COLO668 (cell line): ENCODE results near the gene IRF1.
"Not testable (repeated sequence)": the region's sequence is repeated elsewhere in the genome, so short reads cannot be mapped to it uniquely, and the experiment has no call there.

ENCODE experiments used
- DNase-seq: peaks from one replicate; lab custom pipeline; 2025; ENCODE audit not compliant: unreplicated experiment; lab: John Stamatoyannopoulos, UW

The IRF1 gene, protein sequence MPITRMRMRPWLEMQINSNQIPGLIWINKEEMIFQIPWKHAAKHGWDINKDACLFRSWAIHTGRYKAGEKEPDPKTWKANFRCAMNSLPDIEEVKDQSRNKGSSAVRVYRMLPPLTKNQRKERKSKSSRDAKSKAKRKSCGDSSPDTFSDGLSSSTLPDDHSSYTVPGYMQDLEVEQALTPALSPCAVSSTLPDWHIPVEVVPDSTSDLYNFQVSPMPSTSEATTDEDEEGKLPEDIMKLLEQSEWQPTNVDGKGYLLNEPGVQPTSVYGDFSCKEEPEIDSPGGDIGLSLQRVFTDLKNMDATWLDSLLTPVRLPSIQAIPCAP

DNA sequence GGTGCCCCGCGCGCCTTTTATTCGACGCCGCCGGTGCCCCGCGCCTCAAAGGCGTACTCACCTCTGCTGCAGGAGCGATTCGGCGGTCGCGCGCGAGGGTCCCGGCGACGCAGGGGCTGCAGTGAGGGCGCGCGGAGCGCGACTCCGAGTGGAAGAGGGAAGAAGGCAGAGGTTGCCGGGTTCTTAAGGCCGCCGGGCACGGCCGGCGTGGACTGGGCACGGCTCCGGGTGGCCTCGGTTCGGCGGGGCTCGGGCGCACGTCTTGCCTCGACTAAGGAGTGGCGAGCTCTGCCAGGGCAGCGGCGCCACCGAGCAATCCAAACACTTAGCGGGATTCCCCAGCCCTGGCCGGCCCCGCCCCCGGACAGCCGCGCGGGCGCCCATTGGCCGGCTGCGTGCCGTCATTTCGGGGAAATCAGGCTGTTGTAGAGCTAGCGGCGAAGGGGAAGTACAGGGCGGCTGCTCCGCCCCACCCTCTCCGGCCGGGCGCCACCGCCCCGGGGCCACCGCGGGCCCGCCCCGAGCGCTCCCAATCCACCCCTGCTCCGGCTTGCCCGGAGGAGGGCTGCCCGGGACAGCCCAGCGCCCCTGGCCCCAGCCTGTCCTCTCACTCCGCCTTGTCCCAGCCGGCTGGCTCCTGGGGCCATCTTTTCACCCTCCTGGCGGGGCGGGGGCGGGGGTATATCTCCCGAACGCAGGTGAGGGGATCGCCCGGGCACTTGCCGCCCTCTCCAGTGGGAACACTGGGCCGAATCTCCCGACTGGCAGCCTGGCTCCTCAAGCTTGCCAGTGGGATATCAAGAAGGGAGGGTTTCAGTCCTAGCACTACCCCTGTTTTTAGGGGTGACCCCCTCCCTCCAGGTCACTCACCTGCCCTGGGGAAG is at the start of gene IRF1:
IRF1 (minus strand) TSS at position 290 of the 884 bp plus-strand sequence. CDS start 1,295 bp downstream, outside the sequence.
- peak; percentile 92 for DNase-seq

DNA sequence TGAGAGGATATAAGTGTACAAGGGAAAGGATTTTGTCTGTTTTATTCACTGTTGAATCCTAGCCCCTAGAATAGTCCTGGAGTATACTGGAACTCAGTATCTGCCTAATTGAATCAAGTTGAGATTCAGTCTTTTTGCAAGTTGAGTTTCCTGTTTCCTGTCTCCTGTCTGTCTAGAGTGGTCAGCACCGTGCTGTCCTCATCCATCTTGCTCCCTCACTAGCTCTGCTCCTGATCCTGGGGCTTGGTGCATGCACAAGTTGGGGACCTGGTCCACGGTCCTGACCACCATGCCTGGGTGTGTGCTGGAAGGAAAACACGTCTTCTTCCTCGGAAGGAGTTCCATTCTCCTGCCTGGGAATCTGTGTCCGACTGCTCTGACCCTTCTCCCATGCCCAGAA is 49.6 kb upstream of the IRF1 start:
- DNase-seq, result no peak

DNA sequence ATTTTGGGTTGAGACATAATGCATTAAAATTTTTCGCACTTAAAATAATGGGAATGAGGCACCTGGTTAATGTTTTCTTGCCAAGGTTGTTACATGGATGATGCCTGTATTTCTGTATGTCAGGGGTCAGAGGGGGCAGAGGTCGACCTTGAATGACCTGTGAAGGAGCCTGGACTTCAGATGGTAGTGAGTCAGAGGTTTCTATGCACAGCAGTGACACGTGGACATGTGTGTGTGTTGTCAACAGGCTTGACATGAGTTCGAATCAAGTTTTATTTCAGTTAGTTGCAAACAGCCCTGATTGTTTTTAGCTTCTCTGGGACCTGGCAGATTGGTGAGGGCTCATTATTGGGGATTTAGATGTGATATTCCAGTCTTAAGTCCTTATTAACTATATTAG is 49.1 kb upstream of the IRF1 start:
- DNase-seq, result no peak

DNA sequence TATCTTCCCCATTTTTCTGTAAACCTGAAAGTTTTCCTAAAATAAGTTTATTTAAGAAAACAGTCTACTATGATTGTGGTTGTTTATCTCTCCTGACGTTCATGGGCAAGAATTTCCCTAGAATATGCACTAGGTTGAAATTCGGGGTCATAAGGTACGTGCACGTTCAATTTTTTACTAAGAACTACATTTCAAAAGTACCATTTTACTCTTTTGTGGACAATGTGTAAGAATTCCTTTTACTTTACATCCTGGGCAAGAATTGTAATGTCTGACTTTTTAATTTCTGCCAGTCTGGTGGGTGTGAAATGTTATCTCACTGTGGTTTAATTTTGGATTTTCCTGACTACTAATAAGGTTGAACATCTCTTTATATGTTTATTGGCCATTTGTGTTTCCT is 40.4 kb upstream of the IRF1 start:
- no peak for DNase-seq

DNA sequence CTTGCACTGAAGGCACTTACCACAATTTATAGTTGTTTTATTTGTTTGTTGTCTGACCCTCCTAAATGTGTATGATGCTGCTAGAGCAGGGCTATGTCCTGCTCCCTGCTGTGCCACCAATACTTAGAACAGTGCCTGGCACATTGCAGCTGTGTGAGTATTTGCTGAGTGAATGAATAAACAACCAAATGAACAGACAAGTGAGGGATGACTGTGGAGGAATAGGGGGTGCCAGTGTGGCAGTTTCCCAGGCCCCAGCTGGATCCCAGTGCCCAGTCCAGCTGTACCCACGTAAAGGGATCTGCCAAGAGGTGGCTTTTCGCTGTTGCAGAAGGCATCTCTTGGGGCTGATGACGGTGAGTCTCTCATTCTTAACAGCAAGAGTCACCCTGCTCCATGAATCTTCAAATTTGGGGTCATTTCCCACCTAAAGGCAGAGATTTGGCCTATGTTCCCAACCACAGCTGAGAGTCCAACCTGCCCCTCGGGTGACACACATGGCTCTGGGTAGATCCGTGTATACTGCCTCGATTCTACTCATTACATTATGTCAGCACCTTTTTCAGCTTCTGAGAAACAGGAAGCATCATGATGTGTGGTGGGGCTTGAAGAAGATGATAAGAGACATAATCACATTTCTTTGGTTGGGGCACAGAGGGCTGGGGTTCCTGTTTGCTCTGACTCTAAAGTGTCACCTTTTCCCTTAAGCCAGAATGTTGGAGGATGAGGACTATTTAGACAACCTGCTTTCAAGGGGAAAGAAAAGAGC is 38.5 kb upstream of the IRF1 start:
- DNase-seq, result no peak

DNA sequence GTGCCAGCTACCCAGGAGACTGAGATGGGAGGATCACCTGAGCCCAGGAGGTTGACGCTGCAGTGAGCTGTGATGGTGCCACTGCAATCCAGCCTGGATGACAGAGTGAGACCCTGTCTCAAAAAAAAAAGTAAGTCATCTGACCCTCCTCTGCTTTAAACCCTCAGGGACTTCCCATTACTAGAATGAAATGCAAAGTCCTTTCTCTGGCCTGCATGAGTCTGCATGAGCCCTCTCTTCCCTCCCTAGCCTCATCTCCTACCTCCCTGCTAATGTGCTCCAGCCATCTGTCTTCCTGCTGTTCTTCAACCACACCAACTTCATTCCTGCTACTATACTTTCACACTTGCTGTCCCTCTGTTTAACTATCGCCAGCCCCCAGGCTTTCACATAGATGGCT is 37.4 kb upstream of the IRF1 start:
- DNase-seq, result no peak

DNA sequence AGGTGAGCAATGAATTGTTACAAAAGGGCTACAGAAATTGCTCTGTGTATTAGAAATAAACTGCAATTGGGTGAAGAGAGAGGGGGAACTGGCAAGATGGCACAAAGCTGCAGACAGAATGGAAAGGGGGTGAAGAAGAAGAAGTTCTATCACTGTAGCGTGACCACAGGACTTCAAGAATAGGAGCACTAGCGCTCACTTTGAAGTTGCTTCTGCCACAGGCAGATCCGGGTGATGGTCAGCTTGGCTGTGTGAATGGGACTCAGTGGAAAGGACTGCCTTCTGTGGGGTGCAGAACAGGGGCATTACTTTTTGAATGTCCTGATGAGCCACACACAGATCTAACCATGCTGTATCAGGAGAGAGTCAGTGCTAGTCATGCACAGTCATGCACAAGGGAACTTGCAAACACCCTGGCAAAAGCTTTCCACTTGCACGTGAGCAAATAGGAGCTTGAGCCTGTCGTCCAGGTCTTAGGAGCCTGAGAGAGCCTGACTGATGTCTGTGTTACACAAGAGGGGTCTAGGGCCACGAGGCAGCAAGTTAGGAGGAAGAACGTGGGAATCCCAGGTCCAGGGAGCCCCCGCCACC is 36.5 kb upstream of the IRF1 start:
- no peak for DNase-seq

DNA sequence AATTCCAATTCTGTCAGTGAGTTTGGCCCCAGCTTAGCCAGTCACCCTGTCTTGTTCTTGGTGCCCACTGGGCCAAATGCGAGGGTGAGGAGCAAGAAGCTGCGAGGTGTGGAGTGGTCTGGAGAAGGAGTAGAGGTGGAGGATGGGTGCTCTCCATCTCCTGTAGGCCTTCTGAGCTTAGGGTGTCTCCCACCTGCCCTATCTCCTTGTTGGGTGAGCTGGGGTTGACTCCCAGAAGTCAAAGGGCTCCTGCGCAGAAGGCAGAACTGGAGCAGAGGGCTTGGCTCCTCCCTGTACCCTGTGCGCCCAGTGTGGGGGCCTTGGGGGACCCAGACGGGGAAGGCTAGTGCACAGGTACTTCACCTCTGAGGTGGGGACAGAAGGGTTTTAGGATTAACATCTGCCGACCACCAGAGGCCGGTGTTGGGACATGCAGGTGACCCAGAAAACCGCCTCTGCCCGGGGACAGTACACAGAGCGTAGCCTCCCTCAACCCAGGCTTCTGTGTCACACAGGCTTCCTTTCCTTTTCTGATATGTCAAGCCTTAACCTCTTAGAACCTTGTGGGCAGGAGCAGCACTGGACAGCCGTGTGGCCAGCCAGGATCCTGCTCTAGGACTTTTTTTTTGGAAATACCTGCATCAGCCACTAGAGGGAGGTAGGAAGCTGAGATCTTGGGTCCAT is 35.9 kb upstream of the IRF1 start:
- peak; percentile 36 for DNase-seq

DNA sequence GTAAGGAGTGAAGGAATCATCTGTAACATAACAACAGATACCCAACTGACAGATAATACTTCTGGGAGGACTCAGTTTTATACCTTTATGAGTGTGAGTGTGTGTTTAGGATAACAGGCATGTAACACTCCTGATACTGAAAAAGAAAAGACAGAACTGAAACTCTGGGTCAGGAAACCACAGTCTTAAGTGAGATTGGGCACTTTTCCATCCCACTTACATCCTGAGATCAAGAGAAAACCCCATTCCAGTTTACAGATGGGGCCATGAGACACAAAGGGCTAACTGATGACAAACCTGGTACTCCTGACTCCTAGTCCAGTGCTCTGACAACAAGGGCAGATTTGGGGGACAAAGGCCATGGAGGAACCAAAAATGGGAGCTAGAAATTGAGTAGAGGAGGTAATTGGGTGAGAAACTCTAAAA is 34.7 kb upstream of the IRF1 start:
- DNase-seq, result no peak

DNA sequence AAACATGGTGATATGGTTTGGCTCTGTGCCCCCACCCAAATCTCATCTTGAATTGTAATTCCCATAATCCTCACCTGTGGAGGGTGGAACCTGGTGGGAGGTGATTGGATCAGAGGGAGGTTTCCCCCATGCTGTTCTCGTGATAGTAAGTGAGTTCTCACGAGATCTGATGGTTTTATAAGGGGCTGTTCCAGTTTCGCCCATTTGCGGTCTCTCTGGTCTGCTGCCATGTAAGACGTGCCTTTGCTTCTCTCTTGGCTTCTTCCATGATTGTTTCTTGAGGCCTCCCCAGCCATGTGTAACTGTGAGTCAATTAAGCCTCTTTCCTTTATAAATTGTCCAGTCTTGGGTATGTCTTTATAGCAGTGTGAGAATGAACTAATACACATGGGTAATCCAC is 34.3 kb upstream of the IRF1 start:
- not testable (repeated sequence) for DNase-seq

DNA sequence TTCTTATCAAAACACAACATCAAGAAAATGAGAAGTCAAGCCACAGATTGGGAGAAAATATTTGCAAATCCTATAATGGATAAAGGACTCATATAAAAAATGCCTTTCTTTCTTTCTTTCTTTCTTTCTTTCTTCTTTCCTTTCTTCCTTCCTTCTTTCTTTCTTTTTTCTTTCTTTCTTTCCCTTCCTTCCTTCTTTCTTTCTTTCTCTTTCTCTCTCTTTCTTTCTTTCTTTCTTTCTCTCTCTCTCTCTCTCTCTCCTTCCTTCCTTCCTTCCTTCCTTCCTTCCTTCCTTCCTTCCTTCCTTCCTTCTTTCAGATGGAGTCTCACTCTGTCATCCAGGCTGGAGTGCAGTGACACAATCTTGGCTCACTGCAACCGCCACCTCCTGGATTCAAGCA is 31.5 kb upstream of the IRF1 start:
- DNase-seq, result not testable (repeated sequence)

DNA sequence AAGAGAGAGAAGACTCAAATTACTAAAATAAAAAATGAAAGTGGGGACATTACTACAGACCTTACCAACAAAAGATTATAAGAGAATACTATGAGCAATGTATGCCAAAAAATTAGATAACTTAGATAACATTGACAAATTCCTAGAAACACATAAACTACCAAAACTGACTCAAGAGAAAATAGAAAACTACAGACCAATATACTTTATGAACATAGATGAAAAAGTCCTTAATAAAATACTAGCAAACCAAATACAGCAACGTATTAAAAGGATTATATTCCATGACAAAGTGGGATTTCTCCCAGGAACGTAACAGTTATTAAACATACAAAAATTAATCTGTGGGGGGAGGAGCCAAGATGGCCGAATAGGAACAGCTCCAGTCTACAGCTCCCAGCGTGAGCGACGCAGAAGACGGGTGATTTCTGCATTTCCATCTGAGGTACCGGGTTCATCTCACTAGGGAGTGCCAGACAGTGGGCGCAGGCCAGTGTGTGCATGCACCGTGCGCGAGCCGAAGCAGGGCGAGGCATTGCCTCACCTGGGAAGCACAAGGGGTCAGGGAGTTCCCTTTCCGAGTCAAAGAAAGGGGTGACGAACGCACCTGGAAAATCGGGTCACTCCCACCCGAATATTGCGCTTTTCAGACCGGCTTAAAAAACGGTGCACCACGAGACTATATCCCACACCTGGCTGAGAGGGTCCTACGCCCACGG is 23.2 kb upstream of the IRF1 start:
- DNase-seq, result not testable (repeated sequence)

DNA sequence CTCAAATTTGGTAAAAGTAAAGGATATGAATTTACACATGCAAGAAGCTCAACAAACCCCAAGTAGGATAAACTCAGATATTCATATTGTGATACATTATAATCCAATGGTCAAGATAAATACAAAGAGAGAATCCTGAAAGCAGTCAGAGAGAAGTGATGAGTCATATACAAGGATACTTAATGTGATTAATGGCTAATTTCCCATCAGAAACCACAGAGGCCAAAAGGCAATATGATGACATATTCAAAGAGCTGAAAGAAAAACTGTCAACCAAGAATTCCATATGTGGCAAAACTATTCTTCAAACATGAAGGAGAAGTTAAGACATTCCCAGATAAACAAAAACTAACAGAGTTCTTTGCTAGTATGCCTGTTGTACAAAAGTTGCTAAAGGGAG is 19.5 kb upstream of the IRF1 start:
- no peak for DNase-seq

DNA sequence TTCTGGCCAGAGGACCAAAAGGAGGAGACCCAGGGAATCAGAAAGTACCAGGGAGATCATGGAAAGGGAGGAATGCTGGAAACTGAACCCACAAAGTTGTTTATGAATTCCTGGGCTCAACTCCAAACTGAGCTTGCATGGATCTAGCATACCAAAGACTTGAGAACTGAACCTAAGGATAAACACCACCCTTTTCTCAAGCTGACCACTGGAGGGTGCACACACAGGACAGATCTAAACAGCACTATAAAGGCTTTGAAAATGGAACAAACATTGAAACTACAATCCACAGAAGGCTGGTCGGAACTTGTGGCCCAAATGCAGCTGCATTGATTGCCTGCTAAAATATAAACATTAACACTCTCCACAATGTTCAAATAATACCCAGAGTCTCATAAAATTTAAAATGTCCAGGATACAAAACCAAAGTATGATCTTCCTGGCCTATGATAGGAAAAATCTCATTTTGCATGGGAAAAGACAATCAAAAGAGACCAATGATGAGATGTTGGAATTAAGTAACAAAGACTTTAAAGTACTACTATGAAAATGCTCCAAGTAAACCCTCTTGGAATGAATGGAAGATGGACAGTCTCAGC is 15.6 kb upstream of the IRF1 start:
- no peak for DNase-seq

DNA sequence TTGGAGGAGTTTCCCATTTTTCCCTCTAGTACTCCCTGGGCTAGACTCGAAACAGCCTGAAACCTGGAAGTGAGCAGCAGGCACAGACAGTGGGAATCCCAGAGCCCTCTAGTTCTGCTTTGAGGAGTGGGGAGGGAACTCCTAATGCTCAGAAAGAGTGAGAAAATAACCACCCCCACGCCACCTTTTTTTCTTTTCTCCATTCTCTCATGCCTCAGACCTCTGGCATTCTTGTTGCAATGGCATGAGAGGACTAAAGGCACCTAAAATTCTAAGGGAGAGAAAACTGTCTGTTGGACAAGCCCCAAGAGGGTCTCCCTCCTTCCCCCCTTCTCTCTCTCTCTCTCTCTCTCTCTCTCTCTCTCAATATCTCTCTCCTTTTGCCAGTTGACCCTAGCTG is 15.1 kb upstream of the IRF1 start:
- DNase-seq, result no peak

DNA sequence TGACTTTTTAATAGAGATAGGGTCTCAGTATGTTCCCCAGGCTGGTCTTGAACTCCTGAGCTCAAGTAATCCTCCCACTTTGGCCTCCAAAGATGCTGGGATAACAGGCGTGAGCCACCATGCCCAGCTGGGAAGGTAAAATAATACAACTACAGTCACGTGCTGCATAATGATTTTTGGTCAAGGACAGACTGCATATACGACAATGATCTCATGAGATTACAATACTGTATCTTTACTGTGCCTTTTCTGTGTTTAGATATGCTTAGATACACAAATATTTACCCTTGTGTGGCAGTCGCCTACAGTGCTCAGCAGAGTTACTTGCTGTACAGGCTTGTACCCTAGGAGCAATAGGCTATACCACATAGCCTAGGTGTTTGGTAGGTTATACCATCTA is 14.2 kb upstream of the IRF1 start:
- DNase-seq, result no peak

DNA sequence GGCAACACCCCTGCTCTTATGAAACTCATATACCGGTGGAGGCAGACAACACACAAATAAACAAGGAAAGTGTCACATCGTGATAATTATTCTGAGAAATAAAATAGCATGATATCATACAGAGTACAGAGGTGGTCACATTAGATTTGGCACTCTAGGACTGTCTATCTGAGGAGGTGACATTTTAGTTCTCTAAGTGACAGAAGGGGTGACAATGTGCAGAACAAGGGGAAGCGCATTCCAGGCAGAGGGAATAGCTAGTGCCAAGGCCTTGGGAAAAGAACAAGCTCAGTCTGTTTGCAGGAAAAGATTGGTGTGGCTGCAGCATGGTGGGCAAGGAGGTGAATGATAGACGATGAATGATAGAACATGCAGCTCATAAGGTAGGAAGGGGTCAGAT is 12.7 kb upstream of the IRF1 start:
- no peak for DNase-seq

DNA sequence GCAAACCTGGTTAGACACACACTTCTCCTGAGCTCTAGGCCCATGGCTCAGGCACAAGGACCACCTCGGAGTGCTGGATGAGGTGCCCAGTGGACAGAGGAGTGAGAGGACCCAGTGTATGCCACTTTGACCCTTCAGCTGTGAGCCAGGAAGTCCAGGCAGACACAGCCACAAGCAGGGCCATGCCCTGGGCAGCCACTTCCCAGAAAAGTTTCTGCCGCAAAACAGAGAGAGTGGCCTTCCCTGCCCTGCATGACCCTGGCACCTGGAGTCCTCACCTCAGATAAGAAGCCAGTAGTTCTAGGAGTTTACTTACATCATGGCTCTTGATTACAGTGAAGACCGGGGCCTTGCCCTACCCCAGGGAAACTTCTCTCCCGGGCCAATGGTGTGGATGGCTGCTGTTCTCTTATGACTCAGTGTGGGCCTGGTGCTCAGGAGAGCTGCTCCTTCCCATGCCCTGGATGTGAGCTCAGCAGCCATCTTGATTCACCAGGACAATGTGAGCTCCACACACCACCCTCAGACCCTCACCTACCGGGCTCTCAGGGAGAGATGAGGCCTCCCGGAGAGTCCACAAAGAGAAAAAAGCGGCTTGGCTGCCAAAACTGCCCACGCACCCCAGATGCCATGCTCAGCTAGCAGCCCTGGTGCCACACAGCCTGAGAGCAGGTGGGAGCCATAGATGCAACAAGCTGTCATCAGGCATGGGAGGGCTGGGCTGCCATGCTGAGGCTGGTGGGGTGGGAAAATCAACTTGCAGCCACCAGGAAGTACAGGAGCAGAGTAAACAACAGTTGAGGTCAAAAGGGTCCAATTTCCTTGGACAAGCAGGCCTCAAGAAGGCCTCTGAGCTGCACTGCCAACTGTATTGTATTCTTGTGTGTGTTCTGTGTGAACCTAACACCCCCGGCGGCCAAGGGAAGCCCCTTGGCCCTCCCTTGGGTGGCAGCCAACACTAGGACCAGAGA is 11.7 kb upstream of the IRF1 start:
- no peak for DNase-seq

DNA sequence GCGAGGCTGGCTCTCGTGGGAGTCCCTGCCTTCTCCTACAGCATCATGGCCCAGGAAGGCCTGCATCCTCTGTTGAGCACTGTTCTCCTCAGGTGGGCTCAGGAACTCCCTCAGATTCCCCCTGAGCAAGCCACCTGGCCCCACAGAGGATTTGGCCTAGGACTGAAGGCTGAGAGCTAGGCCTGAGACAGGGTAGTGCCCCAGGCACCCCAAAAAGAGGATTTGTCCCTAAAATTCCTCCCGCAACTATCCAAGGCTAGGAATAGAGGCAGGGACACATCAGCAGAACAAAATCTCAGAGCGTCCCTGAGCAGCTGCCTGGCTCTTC is 11.0 kb upstream of the IRF1 start:
- DNase-seq, result no peak
